K562 (cell line): Measurements from ENCODE around the gene RMND5A. TPM values are rescaled to one million over a fixed set of nuclear protein-coding genes. Genes with fewer than 3 reads are reported as not detected.
A peak's percentile ranks its signal among the peaks of the same experiment; 100 is the strongest.

Experiments used
- HDAC8 ChIP-seq: fragments of 450-650 bp; IDR thresholded peaks from 2 replicates; pipeline ENCODE4 v1.6.1; 2016; ENCODE audit warnings: mild to moderate bottlenecking, missing genetic modification characterization, moderate library complexity, missing compliant biosample characterization
- TRIM24 ChIP-seq, 2 experiments: fragments of 450-650 bp; IDR thresholded peaks; 2 replicates each; pipeline ENCODE4 v1.6.1; 2016
- ZNF121 ChIP-seq: sonication (generic); formaldehyde crosslinking; conservative IDR thresholded peaks from 2 replicates; pipeline ENCODE4 v1.8.0; 2022; ENCODE audit warnings: missing genetic modification reagents
- ZNF197 ChIP-seq: fragments of 200-800 bp; sonication (Bioruptor generic); IDR thresholded peaks from 2 replicates; pipeline ENCODE4 v1.6.1; 2016; ENCODE audit warnings: low read depth, missing genetic modification characterization, missing compliant biosample characterization
- ZNF3 ChIP-seq: fragments of 250-450 bp; sonication (Bioruptor Pico); IDR thresholded peaks from 2 replicates; pipeline ENCODE4 v1.5.0; 2021; ENCODE audit warnings: mild to moderate bottlenecking, moderate library complexity
- ZNF77 ChIP-seq: fragments of 250-450 bp; sonication (Bioruptor Pico); IDR thresholded peaks from 2 replicates; pipeline ENCODE4 v1.5.0; 2020
- polyA plus RNA-seq, 8 experiments: library from polyadenylated mRNA; depleted of rRNA in 4 of 8; stranded (reverse) in 5 of 8; unstranded in 3 of 8; fragments of >200 nt; fragmentation: Nextera tagmentation in 2 of 8; fragmentation: Illumina TruSeq in 1 of 8; extraction: Ambion mirVana in 2 of 8; extraction: Trizol in 1 of 8; gene quantifications; 2 replicates each; pipeline versions ENCODE4 v1.2.1 to v1.2.3, GENCODE V29; 2011 to 2014; ENCODE audit warnings: inconsistent platforms in 1 of 8, missing spikeins in 1 of 8
- total RNA-seq, 7 experiments: library from RNA; depleted of rRNA in 6 of 7; stranded (reverse); fragments of >200 nt in 6 of 7; fragmentation: Illumina TruSeq in 2 of 7; extraction: Trizol in 2 of 7; gene quantifications; 2 replicates each; pipeline versions ENCODE4 v1.2.1 to v1.2.3, GENCODE V29; 2011 to 2021; ENCODE audit warnings: low replicate concordance in 1 of 7
- TF ChIP-seq, protein P1 (sequence below): fragments of 250-450 bp; sonication (Bioruptor Pico); IDR thresholded peaks from 2 replicates; pipeline ENCODE4 v1.8.0; 2022; ENCODE audit warnings: inconsistent platforms
- TF ChIP-seq, protein P2 (sequence below): sonication (generic); formaldehyde crosslinking; IDR thresholded peaks from 2 replicates; pipeline ENCODE4 v1.5.0; 2020; ENCODE audit warnings: missing genetic modification reagents
- TF ChIP-seq, protein P3 (sequence below), 2 experiments: fragments of 450-650 bp in 1 of 2; sonication (generic) in 1 of 2; formaldehyde crosslinking in 1 of 2; IDR thresholded peaks; 2 replicates each; pipeline versions ENCODE4 v1.7.1 to v1.9.0; 2016 to 2022; ENCODE audit warnings: inconsistent platforms in 1 of 2, mild to moderate bottlenecking in 1 of 2, missing genetic modification reagents in 1 of 2
- TF ChIP-seq, protein P4 (sequence below): fragments of 250-450 bp; sonication (Bioruptor Pico); IDR thresholded peaks from 2 replicates; pipeline ENCODE4 v1.8.0; 2022; ENCODE audit warnings: inconsistent platforms, mild to moderate bottlenecking, moderate library complexity, borderline replicate concordance

The RMND5A gene
- total and polyA plus RNA-seq, 9 of the 15 experiments (the other 6 are each of a cell fraction or from before 2014, with no cell fraction given) = 13.2 to 43.5 (median 34.1) TPM

DNA sequence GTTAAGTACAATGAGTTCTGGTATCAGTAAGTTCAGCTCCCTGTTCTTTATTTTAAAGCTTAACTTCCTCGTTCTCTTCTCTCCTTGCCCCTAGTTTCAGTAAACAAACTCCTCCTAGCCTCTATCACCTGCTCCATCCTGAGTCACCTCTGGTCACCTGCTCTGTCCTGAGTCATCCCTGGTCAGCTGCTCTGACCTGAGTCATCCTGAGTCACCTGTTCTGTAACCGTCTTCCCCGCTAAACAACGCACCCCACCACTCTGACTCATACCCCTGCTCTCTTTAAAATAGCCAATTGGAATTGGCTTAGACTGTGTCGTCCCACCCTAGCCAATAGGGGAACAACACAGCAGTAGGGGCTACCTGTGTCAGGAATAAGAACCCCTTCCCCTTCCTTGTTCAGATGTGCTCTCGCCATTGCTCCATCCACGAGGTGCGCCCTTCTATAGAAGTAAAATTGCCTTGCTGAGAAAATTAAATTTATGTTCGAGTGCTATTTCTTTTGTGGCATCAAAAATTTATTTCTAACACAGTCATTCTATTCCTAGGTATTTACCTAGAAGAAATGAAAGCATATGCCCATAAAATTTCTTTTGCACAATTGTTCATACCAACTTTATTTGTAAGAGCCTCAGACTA, 24.9 kb upstream of the RMND5A start (continued):
- TF ChIP-seq HDAC8 (no peak), TRIM24 (IDR thresholded peaks at IDR 0.05) (peak; percentile 97 to 98), ZNF77 (CRISPR knock-in tag) (no peak), ZNF121 (CRISPR knock-in tag) (no peak), ZNF3 (CRISPR knock-in tag) (no peak), ZNF197 (CRISPR knock-in tag) (no peak)
- TF ChIP-seq, protein P1, sequence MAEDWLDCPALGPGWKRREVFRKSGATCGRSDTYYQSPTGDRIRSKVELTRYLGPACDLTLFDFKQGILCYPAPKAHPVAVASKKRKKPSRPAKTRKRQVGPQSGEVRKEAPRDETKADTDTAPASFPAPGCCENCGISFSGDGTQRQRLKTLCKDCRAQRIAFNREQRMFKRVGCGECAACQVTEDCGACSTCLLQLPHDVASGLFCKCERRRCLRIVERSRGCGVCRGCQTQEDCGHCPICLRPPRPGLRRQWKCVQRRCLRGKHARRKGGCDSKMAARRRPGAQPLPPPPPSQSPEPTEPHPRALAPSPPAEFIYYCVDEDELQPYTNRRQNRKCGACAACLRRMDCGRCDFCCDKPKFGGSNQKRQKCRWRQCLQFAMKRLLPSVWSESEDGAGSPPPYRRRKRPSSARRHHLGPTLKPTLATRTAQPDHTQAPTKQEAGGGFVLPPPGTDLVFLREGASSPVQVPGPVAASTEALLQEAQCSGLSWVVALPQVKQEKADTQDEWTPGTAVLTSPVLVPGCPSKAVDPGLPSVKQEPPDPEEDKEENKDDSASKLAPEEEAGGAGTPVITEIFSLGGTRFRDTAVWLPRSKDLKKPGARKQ (CRISPR knock-in tag) = no peak
- TF ChIP-seq, protein P2, sequence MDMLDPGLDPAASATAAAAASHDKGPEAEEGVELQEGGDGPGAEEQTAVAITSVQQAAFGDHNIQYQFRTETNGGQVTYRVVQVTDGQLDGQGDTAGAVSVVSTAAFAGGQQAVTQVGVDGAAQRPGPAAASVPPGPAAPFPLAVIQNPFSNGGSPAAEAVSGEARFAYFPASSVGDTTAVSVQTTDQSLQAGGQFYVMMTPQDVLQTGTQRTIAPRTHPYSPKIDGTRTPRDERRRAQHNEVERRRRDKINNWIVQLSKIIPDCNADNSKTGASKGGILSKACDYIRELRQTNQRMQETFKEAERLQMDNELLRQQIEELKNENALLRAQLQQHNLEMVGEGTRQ = no peak
- TF ChIP-seq, protein P3, sequence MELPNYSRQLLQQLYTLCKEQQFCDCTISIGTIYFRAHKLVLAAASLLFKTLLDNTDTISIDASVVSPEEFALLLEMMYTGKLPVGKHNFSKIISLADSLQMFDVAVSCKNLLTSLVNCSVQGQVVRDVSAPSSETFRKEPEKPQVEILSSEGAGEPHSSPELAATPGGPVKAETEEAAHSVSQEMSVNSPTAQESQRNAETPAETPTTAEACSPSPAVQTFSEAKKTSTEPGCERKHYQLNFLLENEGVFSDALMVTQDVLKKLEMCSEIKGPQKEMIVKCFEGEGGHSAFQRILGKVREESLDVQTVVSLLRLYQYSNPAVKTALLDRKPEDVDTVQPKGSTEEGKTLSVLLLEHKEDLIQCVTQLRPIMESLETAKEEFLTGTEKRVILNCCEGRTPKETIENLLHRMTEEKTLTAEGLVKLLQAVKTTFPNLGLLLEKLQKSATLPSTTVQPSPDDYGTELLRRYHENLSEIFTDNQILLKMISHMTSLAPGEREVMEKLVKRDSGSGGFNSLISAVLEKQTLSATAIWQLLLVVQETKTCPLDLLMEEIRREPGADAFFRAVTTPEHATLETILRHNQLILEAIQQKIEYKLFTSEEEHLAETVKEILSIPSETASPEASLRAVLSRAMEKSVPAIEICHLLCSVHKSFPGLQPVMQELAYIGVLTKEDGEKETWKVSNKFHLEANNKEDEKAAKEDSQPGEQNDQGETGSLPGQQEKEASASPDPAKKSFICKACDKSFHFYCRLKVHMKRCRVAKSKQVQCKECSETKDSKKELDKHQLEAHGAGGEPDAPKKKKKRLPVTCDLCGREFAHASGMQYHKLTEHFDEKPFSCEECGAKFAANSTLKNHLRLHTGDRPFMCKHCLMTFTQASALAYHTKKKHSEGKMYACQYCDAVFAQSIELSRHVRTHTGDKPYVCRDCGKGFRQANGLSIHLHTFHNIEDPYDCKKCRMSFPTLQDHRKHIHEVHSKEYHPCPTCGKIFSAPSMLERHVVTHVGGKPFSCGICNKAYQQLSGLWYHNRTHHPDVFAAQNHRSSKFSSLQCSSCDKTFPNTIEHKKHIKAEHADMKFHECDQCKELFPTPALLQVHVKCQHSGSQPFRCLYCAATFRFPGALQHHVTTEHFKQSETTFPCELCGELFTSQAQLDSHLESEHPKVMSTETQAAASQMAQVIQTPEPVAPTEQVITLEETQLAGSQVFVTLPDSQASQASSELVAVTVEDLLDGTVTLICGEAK (IDR thresholded peaks at IDR 0.05) = no peak
- TF ChIP-seq, protein P3 (CRISPR knock-in tag; IDR thresholded peaks at IDR 0.05) = no peak
- TF ChIP-seq, protein P4, sequence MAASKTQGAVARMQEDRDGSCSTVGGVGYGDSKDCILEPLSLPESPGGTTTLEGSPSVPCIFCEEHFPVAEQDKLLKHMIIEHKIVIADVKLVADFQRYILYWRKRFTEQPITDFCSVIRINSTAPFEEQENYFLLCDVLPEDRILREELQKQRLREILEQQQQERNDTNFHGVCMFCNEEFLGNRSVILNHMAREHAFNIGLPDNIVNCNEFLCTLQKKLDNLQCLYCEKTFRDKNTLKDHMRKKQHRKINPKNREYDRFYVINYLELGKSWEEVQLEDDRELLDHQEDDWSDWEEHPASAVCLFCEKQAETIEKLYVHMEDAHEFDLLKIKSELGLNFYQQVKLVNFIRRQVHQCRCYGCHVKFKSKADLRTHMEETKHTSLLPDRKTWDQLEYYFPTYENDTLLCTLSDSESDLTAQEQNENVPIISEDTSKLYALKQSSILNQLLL (CRISPR knock-in tag) = no peak
